ENCODE measurements around the gene CYLD. TPM values are rescaled to one million over a fixed set of nuclear protein-coding genes. Genes with fewer than 3 reads are reported as not detected.
A peak's percentile ranks its signal among the peaks of the same experiment; 100 is the strongest.

CYLD gene
- total and polyA plus RNA-seq, 2 of the 4 experiments (the other 2 are of a cell fraction), result 16.2 to 37.3 TPM

GRCh38 chr16:50774960-50775359 lies 33.1 kb downstream of the CYLD start:
- H3K9me1 ChIP-seq (ENCODE audit: insufficient read depth, low read length), result peaks cover 7% of the 10 kb centered on the region
- no peak overlapping the region for H3K4ac ChIP-seq (ENCODE audit: low read depth, low read length)
- no peaks in the 10 kb centered on the region for H3K9me3 ChIP-seq (ENCODE audit: control insufficient read depth, insufficient read depth, low read length)
- no peak overlapping the region for H4K5ac ChIP-seq (ENCODE audit: low read depth, low read length)
- TF ChIP-seq MAFK (IDR thresholded peaks at IDR 0.05; ENCODE audit: low read depth, low read length), result peak; percentile 63
- TF ChIP-seq USF2 (IDR thresholded peaks at IDR 0.05; ENCODE audit: low read depth, low read length), result no peak
- no peak overlapping the region for H2AK9ac ChIP-seq (replicated peaks; ENCODE audit: low read depth, low read length, poor library complexity)
- no peak overlapping the region for H2AFZ ChIP-seq (replicated peaks; ENCODE audit: low read length, poor library complexity)
- intact Hi-C loops (cut with micrococcal nuclease), result no loop called here
- no peak overlapping the region for H2BK120ac ChIP-seq (ENCODE audit: low read depth, low read length)
- H3K4me2 ChIP-seq (ENCODE audit: low read depth, low read length), result no peak overlapping the region
- no peak overlapping the region for H2BK5ac ChIP-seq (ENCODE audit: low read depth, low read length, poor library complexity, severe bottlenecking)
- H3K56ac ChIP-seq (ENCODE audit: extremely low read depth, insufficient read depth, low read length), result no peak overlapping the region
- in situ Hi-C loops (cut with MboI; ENCODE audit: low sequenced_read_pairs), result loop anchor here (25.0 kb wide), 1 partner anchor 563 kb away; no protein-coding TSS in a partner anchor
- H4K91ac ChIP-seq (ENCODE audit: insufficient read depth, low read depth, low read length), result no peak overlapping the region
- WGBS, 2 experiments (ENCODE audit: extremely low coverage in 2 of 2, insufficient read length in 1 of 2), result no CpG with 5 or more reads among the region's 3 CpGs
- POLR2A ChIA-PET (ENCODE audit: unreplicated experiment), result no interaction called here
- no peak overlapping the region for H3K23ac ChIP-seq (ENCODE audit: low read depth, low read length)
- H3K4me3 ChIP-seq (ENCODE audit: insufficient read depth, low read depth, low read length), result no peak overlapping the region
- H3K79me1 ChIP-seq (ENCODE audit: low read depth in 1 of 2, low read length in 2 of 2), result peaks cover 2 to 4% of the 10 kb centered on the region in 2 experiments; a peak in 2 of 4 replicates
- H2BK15ac ChIP-seq (ENCODE audit: low read depth, low read length), result no peak overlapping the region
- H2BK20ac ChIP-seq (ENCODE audit: low read depth, low read length), result no peak overlapping the region
- no TSS peak for BruUV-seq (replicated peaks)
- H3K36me3 ChIP-seq (ENCODE audit: control insufficient read depth, insufficient read depth, low read length), result peaks cover 6% of the 10 kb centered on the region
- H3K27ac ChIP-seq (ENCODE audit: insufficient read depth, low read length), result no peak overlapping the region
- H2AK5ac ChIP-seq (ENCODE audit: low read depth, low read length), result no peak overlapping the region
- H3K4me1 ChIP-seq (ENCODE audit: control insufficient read depth, insufficient read depth, low read length), result no peaks in the 10 kb centered on the region
- DNase-seq (no peak), ATAC-seq (ENCODE audit: low read depth) (no peak)
- H3K14ac ChIP-seq (replicated peaks; ENCODE audit: low read depth, low read length), result no peak overlapping the region
- H3K18ac ChIP-seq (ENCODE audit: low read depth, low read length), result no peak overlapping the region
- CTCF ChIA-PET, result interaction anchor here (0.8 kb wide), 1 partner anchor 10 kb away, joined by 3 read pairs; no protein-coding TSS in a partner anchor
- no peak overlapping the region for H3K9ac ChIP-seq (ENCODE audit: low read depth, low read length)
- H4K20me1 ChIP-seq (ENCODE audit: insufficient read depth, low read length), result no peaks in the 10 kb centered on the region
- H4K8ac ChIP-seq (ENCODE audit: low read depth in 2 of 2, low read length in 2 of 2), result no peak overlapping the region
- dilution Hi-C loops (cut with HindIII; ENCODE audit: low sequenced_read_pairs, unreplicated experiment), result no loop called here
- no peaks in the 10 kb centered on the region for H3K27me3 ChIP-seq (ENCODE audit: control insufficient read depth, insufficient read depth, low read length)

Data from IMR-90 (cell line).